Measurements from ENCODE around the gene HLCS.

The HLCS gene

DNA sequence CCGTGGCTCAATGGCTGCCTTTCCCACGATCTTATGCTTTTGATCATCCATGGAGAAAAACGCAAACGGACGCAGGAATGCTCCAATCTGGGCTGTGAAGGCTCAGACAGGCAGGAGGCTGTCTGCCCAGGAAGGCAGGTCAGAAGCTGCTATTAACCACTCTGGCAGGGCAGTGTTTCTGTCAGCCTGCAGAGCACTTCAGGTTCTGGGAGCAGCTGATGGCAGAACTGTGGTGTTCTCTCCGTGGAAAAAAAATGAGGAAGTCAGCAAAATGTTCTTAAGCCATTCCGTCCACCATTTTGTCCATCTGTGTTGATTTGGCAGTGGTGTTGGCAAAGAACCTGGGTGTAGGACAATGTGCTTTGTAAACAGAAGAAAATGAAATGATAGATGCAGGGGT is 175.9 kb downstream of the HLCS start:
- H3K4me3 ChIP-seq (ENCODE audit: low read length): no peak overlapping the region
- TF ChIP-seq, protein P1, sequence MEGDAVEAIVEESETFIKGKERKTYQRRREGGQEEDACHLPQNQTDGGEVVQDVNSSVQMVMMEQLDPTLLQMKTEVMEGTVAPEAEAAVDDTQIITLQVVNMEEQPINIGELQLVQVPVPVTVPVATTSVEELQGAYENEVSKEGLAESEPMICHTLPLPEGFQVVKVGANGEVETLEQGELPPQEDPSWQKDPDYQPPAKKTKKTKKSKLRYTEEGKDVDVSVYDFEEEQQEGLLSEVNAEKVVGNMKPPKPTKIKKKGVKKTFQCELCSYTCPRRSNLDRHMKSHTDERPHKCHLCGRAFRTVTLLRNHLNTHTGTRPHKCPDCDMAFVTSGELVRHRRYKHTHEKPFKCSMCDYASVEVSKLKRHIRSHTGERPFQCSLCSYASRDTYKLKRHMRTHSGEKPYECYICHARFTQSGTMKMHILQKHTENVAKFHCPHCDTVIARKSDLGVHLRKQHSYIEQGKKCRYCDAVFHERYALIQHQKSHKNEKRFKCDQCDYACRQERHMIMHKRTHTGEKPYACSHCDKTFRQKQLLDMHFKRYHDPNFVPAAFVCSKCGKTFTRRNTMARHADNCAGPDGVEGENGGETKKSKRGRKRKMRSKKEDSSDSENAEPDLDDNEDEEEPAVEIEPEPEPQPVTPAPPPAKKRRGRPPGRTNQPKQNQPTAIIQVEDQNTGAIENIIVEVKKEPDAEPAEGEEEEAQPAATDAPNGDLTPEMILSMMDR (IDR thresholded peaks at IDR 0.05; ENCODE audit: insufficient read depth, low read depth, low read length, missing control alignments): no peak
- DNase-seq (ENCODE audit: low read depth): no peak

- DNase-seq (ENCODE audit: low read depth): peak; percentile 33
- TF ChIP-seq, protein P1 (IDR thresholded peaks at IDR 0.05; ENCODE audit: insufficient read depth, low read depth, low read length, missing control alignments): no peak
- no peak overlapping the region for H3K4me3 ChIP-seq (ENCODE audit: low read length)
Observed at GRCh38 chr21:36788120-36788638, 178.3 kb downstream of the HLCS start.

- no peak for DNase-seq (ENCODE audit: low read depth)
- H3K4me3 ChIP-seq (ENCODE audit: low read length): no peak overlapping the region
- TF ChIP-seq, protein P1 (IDR thresholded peaks at IDR 0.05; ENCODE audit: insufficient read depth, low read depth, low read length, missing control alignments): no peak
Observed at GRCh38 chr21:36786186-36786585, 180.3 kb downstream of the HLCS start.

DNA sequence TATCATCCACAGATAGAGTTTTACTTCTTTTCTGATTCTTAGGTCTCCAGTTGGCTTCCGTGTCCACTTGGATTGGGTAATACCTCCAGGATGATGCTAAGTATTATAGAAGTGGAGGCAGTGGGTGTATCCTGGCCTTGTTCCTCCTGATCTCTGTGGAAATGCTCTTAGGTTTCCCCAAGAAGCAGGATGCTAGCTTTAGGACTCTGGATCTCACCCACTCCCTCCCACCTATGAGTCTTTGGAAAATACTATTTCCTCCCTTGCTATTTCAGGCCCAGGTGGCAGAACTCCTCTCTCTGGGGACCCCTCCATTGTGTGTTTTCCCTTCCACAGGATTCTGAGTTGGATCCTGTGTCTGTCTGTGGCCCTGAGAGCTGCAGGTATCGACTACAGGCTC is 180.9 kb downstream of the HLCS start:
- TF ChIP-seq, protein P1 (IDR thresholded peaks at IDR 0.05; ENCODE audit: insufficient read depth, low read depth, low read length, missing control alignments): no peak
- no peak overlapping the region for H3K4me3 ChIP-seq (ENCODE audit: low read length)
- no peak for DNase-seq (ENCODE audit: low read depth)

DNA sequence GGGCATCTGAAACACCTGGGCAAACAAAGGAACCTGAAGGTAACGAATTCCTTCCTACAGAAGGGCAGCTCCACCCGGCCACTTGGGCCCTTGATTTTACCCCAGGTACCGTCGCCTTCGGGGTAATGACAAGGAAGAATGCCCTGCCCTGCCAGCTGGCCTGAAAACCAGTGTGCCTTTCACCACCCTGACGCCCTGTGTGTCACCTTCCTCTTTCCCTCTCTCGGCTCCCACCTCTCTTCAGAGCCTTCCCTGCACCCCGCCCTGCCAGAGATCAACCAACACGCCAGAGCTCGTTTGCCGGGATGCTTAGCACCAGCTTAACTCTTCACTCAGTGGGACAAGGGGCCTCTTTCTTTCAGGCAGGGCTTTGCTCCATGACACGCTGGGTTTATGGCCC is 181.5 kb downstream of the HLCS start:
- no peak overlapping the region for H3K4me3 ChIP-seq (ENCODE audit: low read length)
- TF ChIP-seq, protein P1 (IDR thresholded peaks at IDR 0.05; ENCODE audit: insufficient read depth, low read depth, low read length, missing control alignments): no peak
- peak; percentile 63 for DNase-seq (ENCODE audit: low read depth)

DNA sequence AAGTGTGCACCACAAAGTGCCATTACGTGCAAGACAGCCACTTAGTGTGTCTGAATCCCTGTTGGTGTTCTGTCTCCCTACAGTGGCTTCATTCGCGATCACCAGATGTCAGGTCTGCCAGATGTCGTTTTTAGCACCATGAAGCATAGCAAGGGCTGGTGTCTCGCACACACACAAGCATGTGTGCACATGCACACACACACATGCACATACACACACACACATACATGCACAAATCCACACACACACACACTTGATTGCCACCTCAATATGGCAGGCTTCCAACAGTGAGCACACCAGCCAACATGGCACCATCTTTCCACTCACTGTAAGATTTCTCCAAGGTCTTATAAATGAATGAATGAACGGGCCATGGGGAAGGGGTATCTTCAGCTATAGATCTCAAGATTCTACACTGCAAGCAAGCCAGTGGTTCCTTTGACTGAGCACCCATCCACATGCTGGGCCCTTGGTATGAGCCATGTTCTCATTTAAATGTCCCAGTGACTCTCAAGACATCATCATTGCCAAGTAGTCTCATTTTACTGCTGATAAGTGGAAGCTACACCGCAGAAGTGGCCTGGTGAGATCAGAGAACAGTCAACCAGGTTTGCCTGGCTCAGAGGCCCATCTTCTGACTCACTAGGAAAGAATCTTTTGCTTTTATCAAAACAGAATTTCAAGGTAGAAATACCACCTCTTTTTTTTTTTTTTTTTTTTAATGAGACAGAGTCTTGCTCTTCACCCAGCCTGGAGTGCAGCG is 182.7 kb downstream of the HLCS start:
- H3K4me3 ChIP-seq (ENCODE audit: low read length): no peak overlapping the region
- peak; percentile 92 for DNase-seq (ENCODE audit: low read depth)
- TF ChIP-seq, protein P1 (IDR thresholded peaks at IDR 0.05; ENCODE audit: insufficient read depth, low read depth, low read length, missing control alignments): no peak

- H3K4me3 ChIP-seq (ENCODE audit: low read length): no peak overlapping the region
- peak; percentile 29 for DNase-seq (ENCODE audit: low read depth)
- TF ChIP-seq, protein P1 (IDR thresholded peaks at IDR 0.05; ENCODE audit: insufficient read depth, low read depth, low read length, missing control alignments): no peak
Observed at GRCh38 chr21:36780861-36781260, 185.6 kb downstream of the HLCS start.

Data from epithelial cell of esophagus (primary cell).